Stomach (tissue), 9 donors: ENCODE data around the gene TSHZ1. TPM values are rescaled to one million over a fixed set of nuclear protein-coding genes. Genes with fewer than 3 reads are reported as not detected.

Source experiments
- DNase-seq, 2 donors: peaks; one replicate each; pipeline versions ENCODE4 v3.0.0 to v3.0.0-alpha.2; 2013 to 2019
- H3K27ac ChIP-seq, 5 donors: fragments of 200-600 bp in 4 of 5; sonication (generic) in 4 of 5; one replicate each; pipeline ENCODE4 v1.5.1; 2013 to 2019; ENCODE audit warnings: mild to moderate bottlenecking in 1 of 5, moderate library complexity in 1 of 5
- H3K27me3 ChIP-seq, 3 donors: fragments of 200-600 bp; sonication (generic); one replicate each; pipeline ENCODE4 v1.5.1; 2017 to 2019; ENCODE audit warnings: mixed run types in 1 of 3
- H3K36me3 ChIP-seq, 4 donors: fragments of 200-600 bp; sonication (generic); 1 replicate in 3 of 4; 2 replicates in 1 of 4; pipeline ENCODE4 v1.5.1; 2016 to 2019
- H3K4me1 ChIP-seq, 4 donors: fragments of 200-600 bp; sonication (generic); one replicate each; pipeline ENCODE4 v1.5.1; 2016 to 2019
- H3K4me3 ChIP-seq, 4 donors: fragments of 200-600 bp; sonication (generic) in 3 of 4; one replicate each; pipeline ENCODE4 v1.5.1; 2016 to 2019; ENCODE audit warnings: mild to moderate bottlenecking in 1 of 4
- H3K9me3 ChIP-seq, 4 donors: fragments of 200-600 bp; sonication (generic); one replicate each; pipeline ENCODE4 v1.5.1; 2016 to 2019
- CTCF ChIP-seq, 7 experiments: fragments of 450-650 bp in 4 of 7; fragments of 200-600 bp in 3 of 7; sonication (generic) in 3 of 7; IDR thresholded peaks; one replicate each; pipeline ENCODE4 v1.5.1; 2016 to 2019; ENCODE audit warnings: antibody characterized with exemption in 7 of 7, control low read depth in 2 of 7, mild to moderate bottlenecking in 1 of 7
- EP300 ChIP-seq: sonication (generic); formaldehyde crosslinking; IDR thresholded peaks from one replicate; pipeline ENCODE4 v1.6.1; 2017; ENCODE audit warnings: antibody characterized with exemption
- POLR2A ChIP-seq, 4 donors: fragments of 450-650 bp; IDR thresholded peaks; one replicate each; pipeline ENCODE4 v1.6.1; 2016; ENCODE audit warnings: antibody characterized with exemption in 4 of 4, control low read depth in 2 of 4, mild to moderate bottlenecking in 1 of 4, moderate library complexity in 1 of 4
- POLR2AphosphoS5 ChIP-seq, 3 donors: sonication (generic); formaldehyde crosslinking; IDR thresholded peaks; one replicate each; pipeline ENCODE4 v1.6.1; 2016; ENCODE audit warnings: antibody characterized with exemption in 3 of 3
- WGBS, 5 donors: extraction: QIAGEN DNeasy Blood & Tissue Kit in 3 of 5; methylation state at CpG; one replicate each; pipeline versions ENCODE4 v1.1.5 to v1.1.7; 2013 to 2018; 5-methylcytosine and 5-hydroxymethylcytosine counted together
- intact Hi-C: fragments of 100-400 bp; cut with DNase I; formaldehyde crosslinking; loops from one replicate; pipeline ENCODE4 v1.15.1; 2023; ENCODE audit warnings: low total_unique reads
- polyA plus RNA-seq, 3 donors: library from polyadenylated mRNA; stranded (reverse); fragments of 200-250 nt; gene quantifications; one replicate each; pipeline ENCODE4 v1.2.3, GENCODE V29; 2013
- total RNA-seq, 5 donors: library from RNA; depleted of rRNA; stranded (reverse); fragments of >200 nt; gene quantifications; one replicate each; pipeline versions ENCODE4 v1.1.0 to v1.2.3, GENCODE V29; 2014 to 2016
- donor health status: healthy with polysubstance abuse.
- donor health status: Bipolar disorder and iron deficiency.
- donor health status: healthy.

TSHZ1 gene
- total and polyA plus RNA-seq, 8 donors: 4.2 to 21.0 (median 8.2) TPM

- peak in 1 of 2 donors; percentile 38 for DNase-seq
- Histone ChIP-seq H3K36me3 (no peaks in the 10 kb centered on the region), H3K4me1 (peaks cover 0 to 64% (median 11%) of the 10 kb centered on the region in 4 donors), H3K4me3 (no peak overlapping the region), H3K27ac (no peak overlapping the region), H3K27me3 (no peaks in the 10 kb centered on the region), H3K9me3 (no peaks in the 10 kb centered on the region)
- 64 to 73% (median 69%) methylated on average over 7 of the region's 7 CpGs for WGBS, 5 donors
- TF ChIP-seq POLR2A (IDR thresholded peaks at IDR 0.05): no peak
- TF ChIP-seq EP300: no peak
- TF ChIP-seq CTCF (IDR thresholded peaks at IDR 0.05): no peak
- no peak for TF ChIP-seq POLR2AphosphoS5 (IDR thresholded peaks at IDR 0.05)
- intact Hi-C loops: no loop called here
Observed at GRCh38 chr18:75269124-75269680, 58.6 kb downstream of the TSHZ1 start.

DNA sequence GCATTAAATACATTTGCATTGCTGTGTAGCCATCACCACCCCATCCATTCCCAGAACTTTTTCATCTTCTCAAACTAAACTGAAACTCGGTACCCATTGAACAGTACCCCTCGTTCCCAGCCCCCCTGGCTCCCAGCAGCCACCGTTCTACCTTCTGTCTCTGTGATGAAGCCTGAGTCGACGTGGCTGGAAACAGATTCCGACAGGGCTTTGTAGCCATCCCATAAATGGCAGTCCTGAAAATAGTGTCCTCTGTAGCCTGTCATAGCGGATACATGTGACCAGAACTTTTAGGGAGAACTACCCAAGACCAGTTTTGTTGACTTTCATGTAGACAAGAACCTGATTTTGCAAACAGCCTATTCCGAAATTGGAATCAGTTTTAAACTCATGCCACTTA is 59.1 kb downstream of the TSHZ1 start:
- TF ChIP-seq EP300 (no peak), POLR2AphosphoS5 (IDR thresholded peaks at IDR 0.05) (no peak), CTCF (IDR thresholded peaks at IDR 0.05) (no peak), POLR2A (IDR thresholded peaks at IDR 0.05) (no peak)
- peaks cover 0 to 59% (median 11%) of the 10 kb centered on the region in 4 donors for H3K4me1 ChIP-seq
- DNase-seq: no peak
- no peak overlapping the region for H3K4me3 ChIP-seq
- no peaks in the 10 kb centered on the region for H3K9me3 ChIP-seq
- 82 to 94% (median 93%) methylated on average over 8 of the region's 8 CpGs for WGBS, 5 donors
- H3K27ac ChIP-seq: no peak overlapping the region
- H3K36me3 ChIP-seq: no peaks in the 10 kb centered on the region
- intact Hi-C loops: no loop called here
- no peaks in the 10 kb centered on the region for H3K27me3 ChIP-seq

- no peak overlapping the region for H3K27ac ChIP-seq
- TF ChIP-seq EP300: no peak
- TF ChIP-seq POLR2A (IDR thresholded peaks at IDR 0.05): no peak
- no peak for TF ChIP-seq CTCF (IDR thresholded peaks at IDR 0.05)
- no peak for TF ChIP-seq POLR2AphosphoS5 (IDR thresholded peaks at IDR 0.05)
- no peaks in the 10 kb centered on the region for H3K36me3 ChIP-seq
- intact Hi-C loops: no loop called here
- peaks cover 0 to 47% (median 4%) of the 10 kb centered on the region in 4 donors for H3K4me1 ChIP-seq
- DNase-seq: no peak
- 87 to 96% (median 94%) methylated on average over 11 of the region's 11 CpGs for WGBS, 5 donors
- H3K27me3 ChIP-seq: no peaks in the 10 kb centered on the region
- no peaks in the 10 kb centered on the region for H3K9me3 ChIP-seq
- H3K4me3 ChIP-seq: no peak overlapping the region
Observed at GRCh38 chr18:75271952-75272351, 61.4 kb downstream of the TSHZ1 start.

- no peaks in the 10 kb centered on the region for H3K9me3 ChIP-seq
- intact Hi-C loops: no loop called here
- peaks cover 0 to 37% (median 7%) of the 10 kb centered on the region in 4 donors for H3K4me1 ChIP-seq
- H3K27me3 ChIP-seq: no peaks in the 10 kb centered on the region
- TF ChIP-seq EP300 (no peak), POLR2AphosphoS5 (IDR thresholded peaks at IDR 0.05) (no peak), POLR2A (IDR thresholded peaks at IDR 0.05) (no peak), CTCF (IDR thresholded peaks at IDR 0.05) (no peak)
- no peak overlapping the region for H3K27ac ChIP-seq
- DNase-seq: no peak
- WGBS, 5 donors: 97 to 99% (median 98%) methylated on average over 15 of the region's 15 CpGs
- no peaks in the 10 kb centered on the region for H3K36me3 ChIP-seq
- H3K4me3 ChIP-seq: no peak overlapping the region
Observed at GRCh38 chr18:75273817-75274216, 63.2 kb downstream of the TSHZ1 start.
